ENCODE measurements around the gene FCGR1A.
"Not testable (repeated sequence)": the region's sequence is repeated elsewhere in the genome, so short reads cannot be mapped to it uniquely, and the experiment has no call there.

FCGR1A gene

GRCh38 chr1:149782600-149782999 lies at the start of gene FCGR1A:
FCGR1A (plus strand) TSS chr1:149782694; CDS start chr1:149782744, 50 bp downstream.
- H4K20me1 ChIP-seq (ENCODE audit: insufficient read depth, low read length, poor library complexity, severe bottlenecking); H3K36me3 ChIP-seq (ENCODE audit: insufficient read depth, low read length); H3K9me3 ChIP-seq (ENCODE audit: insufficient read depth, low read depth, low read length); H3K27me3 ChIP-seq (ENCODE audit: insufficient read depth, low read length, poor library complexity, severe bottlenecking); H3K4me3 ChIP-seq (ENCODE audit: low read length, poor library complexity, severe bottlenecking); H3K9ac ChIP-seq (ENCODE audit: low read depth, low read length, poor library complexity, severe bottlenecking); H3F3A ChIP-seq (ENCODE audit: low read depth); H3K9me2 ChIP-seq (replicated peaks; ENCODE audit: low read depth, low read length); H3K4me1 ChIP-seq (ENCODE audit: insufficient read depth, low read length, poor library complexity, severe bottlenecking); H3K79me2 ChIP-seq (ENCODE audit: insufficient read depth, low read length); H3K4me2 ChIP-seq (ENCODE audit: low read depth, low read length, poor library complexity, severe bottlenecking); H2AFZ ChIP-seq (ENCODE audit: low read length): not testable (repeated sequence)

DNA sequence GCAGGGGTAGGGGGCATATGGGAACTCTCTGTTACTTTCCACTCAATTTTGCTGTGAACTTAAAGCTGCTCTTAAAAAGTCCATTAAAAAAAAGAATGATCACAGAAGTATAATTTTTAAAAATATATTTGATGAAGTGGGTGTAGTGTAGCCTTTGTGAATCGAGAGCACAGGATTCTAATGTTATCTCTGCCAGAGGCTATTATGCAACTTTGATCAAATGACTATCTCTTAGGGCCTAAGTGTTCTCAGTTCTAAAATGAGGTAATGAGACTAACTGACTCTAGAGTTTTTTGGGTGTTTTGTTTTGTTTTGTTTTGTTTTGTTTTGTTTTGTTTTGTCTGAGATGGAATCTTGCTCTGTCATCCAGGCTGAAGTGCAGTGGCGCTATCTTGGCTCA lies 49.7 kb upstream of the FCGR1A start:
- not testable (repeated sequence) for H3K27me3 ChIP-seq (ENCODE audit: insufficient read depth, low read length, poor library complexity, severe bottlenecking); H3K4me2 ChIP-seq (ENCODE audit: low read depth, low read length, poor library complexity, severe bottlenecking); H3K79me2 ChIP-seq (ENCODE audit: insufficient read depth, low read length); H2AFZ ChIP-seq (ENCODE audit: low read length); H3K9me2 ChIP-seq (replicated peaks; ENCODE audit: low read depth, low read length); H3K36me3 ChIP-seq (ENCODE audit: insufficient read depth, low read length); H3K4me3 ChIP-seq (ENCODE audit: low read length, poor library complexity, severe bottlenecking); H3K9me3 ChIP-seq (ENCODE audit: insufficient read depth, low read depth, low read length); H4K20me1 ChIP-seq (ENCODE audit: insufficient read depth, low read length, poor library complexity, severe bottlenecking); H3K4me1 ChIP-seq (ENCODE audit: insufficient read depth, low read length, poor library complexity, severe bottlenecking); H3K9ac ChIP-seq (ENCODE audit: low read depth, low read length, poor library complexity, severe bottlenecking); H3F3A ChIP-seq (ENCODE audit: low read depth)

GRCh38 chr1:149734692-149735091 lies 47.8 kb upstream of the FCGR1A start:
- not testable (repeated sequence) for H2AFZ ChIP-seq (ENCODE audit: low read length); H3K79me2 ChIP-seq (ENCODE audit: insufficient read depth, low read length); H4K20me1 ChIP-seq (ENCODE audit: insufficient read depth, low read length, poor library complexity, severe bottlenecking); H3K4me2 ChIP-seq (ENCODE audit: low read depth, low read length, poor library complexity, severe bottlenecking); H3K9ac ChIP-seq (ENCODE audit: low read depth, low read length, poor library complexity, severe bottlenecking); H3K27me3 ChIP-seq (ENCODE audit: insufficient read depth, low read length, poor library complexity, severe bottlenecking); H3K36me3 ChIP-seq (ENCODE audit: insufficient read depth, low read length); H3F3A ChIP-seq (ENCODE audit: low read depth); H3K4me3 ChIP-seq (ENCODE audit: low read length, poor library complexity, severe bottlenecking); H3K9me3 ChIP-seq (ENCODE audit: insufficient read depth, low read depth, low read length); H3K9me2 ChIP-seq (replicated peaks; ENCODE audit: low read depth, low read length); H3K4me1 ChIP-seq (ENCODE audit: insufficient read depth, low read length, poor library complexity, severe bottlenecking)

- not testable (repeated sequence) for H2AFZ ChIP-seq (ENCODE audit: low read length); H3K9me2 ChIP-seq (replicated peaks; ENCODE audit: low read depth, low read length); H3K4me1 ChIP-seq (ENCODE audit: insufficient read depth, low read length, poor library complexity, severe bottlenecking); H3K79me2 ChIP-seq (ENCODE audit: insufficient read depth, low read length); H4K20me1 ChIP-seq (ENCODE audit: insufficient read depth, low read length, poor library complexity, severe bottlenecking); H3F3A ChIP-seq (ENCODE audit: low read depth); H3K4me3 ChIP-seq (ENCODE audit: low read length, poor library complexity, severe bottlenecking); H3K9me3 ChIP-seq (ENCODE audit: insufficient read depth, low read depth, low read length); H3K36me3 ChIP-seq (ENCODE audit: insufficient read depth, low read length); H3K9ac ChIP-seq (ENCODE audit: low read depth, low read length, poor library complexity, severe bottlenecking); H3K27me3 ChIP-seq (ENCODE audit: insufficient read depth, low read length, poor library complexity, severe bottlenecking); H3K4me2 ChIP-seq (ENCODE audit: low read depth, low read length, poor library complexity, severe bottlenecking)
These were observed 42.3 kb upstream of the FCGR1A start for GRCh38 chr1:149740148-149740581.

DNA sequence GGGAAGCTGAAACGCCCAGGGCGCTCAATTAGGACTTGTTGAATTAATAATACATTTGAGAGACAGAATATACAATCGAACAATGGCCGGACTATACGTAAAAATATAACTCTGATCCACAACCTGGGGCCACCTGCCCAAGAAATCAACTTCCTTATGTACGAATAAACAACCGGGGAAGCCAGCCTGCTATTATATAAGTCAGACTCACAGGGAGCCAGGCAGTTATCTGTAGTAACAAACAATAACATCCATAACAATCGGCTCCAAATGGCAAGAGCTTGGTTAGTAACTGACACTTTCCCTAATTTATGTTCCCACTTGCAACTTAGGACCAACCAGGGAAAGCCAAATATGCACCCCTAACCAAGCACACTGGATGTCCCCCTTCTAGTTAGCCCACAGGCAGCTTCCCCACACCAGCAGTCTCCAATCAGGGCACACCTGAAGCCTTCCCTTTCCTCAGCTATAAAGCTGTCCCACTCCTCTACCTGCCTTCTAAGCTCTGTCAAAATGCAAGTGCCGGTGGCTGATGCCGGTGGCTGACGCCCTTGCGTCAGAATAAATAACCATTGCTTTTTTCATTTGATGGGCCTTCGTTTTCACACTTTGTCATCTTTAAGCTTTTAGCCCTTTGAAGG lies 41.8 kb upstream of the FCGR1A start:
- not testable (repeated sequence) for H3K9ac ChIP-seq (ENCODE audit: low read depth, low read length, poor library complexity, severe bottlenecking); H3K27me3 ChIP-seq (ENCODE audit: insufficient read depth, low read length, poor library complexity, severe bottlenecking); H2AFZ ChIP-seq (ENCODE audit: low read length); H3K4me2 ChIP-seq (ENCODE audit: low read depth, low read length, poor library complexity, severe bottlenecking); H3K9me2 ChIP-seq (replicated peaks; ENCODE audit: low read depth, low read length); H3K4me3 ChIP-seq (ENCODE audit: low read length, poor library complexity, severe bottlenecking); H3F3A ChIP-seq (ENCODE audit: low read depth); H4K20me1 ChIP-seq (ENCODE audit: insufficient read depth, low read length, poor library complexity, severe bottlenecking); H3K36me3 ChIP-seq (ENCODE audit: insufficient read depth, low read length); H3K4me1 ChIP-seq (ENCODE audit: insufficient read depth, low read length, poor library complexity, severe bottlenecking); H3K79me2 ChIP-seq (ENCODE audit: insufficient read depth, low read length); H3K9me3 ChIP-seq (ENCODE audit: insufficient read depth, low read depth, low read length)

- H2AFZ ChIP-seq (ENCODE audit: low read length); H3K79me2 ChIP-seq (ENCODE audit: insufficient read depth, low read length); H3K4me1 ChIP-seq (ENCODE audit: insufficient read depth, low read length, poor library complexity, severe bottlenecking); H3K27me3 ChIP-seq (ENCODE audit: insufficient read depth, low read length, poor library complexity, severe bottlenecking); H4K20me1 ChIP-seq (ENCODE audit: insufficient read depth, low read length, poor library complexity, severe bottlenecking); H3K4me2 ChIP-seq (ENCODE audit: low read depth, low read length, poor library complexity, severe bottlenecking); H3F3A ChIP-seq (ENCODE audit: low read depth); H3K9me2 ChIP-seq (replicated peaks; ENCODE audit: low read depth, low read length); H3K4me3 ChIP-seq (ENCODE audit: low read length, poor library complexity, severe bottlenecking); H3K9me3 ChIP-seq (ENCODE audit: insufficient read depth, low read depth, low read length); H3K36me3 ChIP-seq (ENCODE audit: insufficient read depth, low read length); H3K9ac ChIP-seq (ENCODE audit: low read depth, low read length, poor library complexity, severe bottlenecking): not testable (repeated sequence)
These were observed 40.6 kb upstream of the FCGR1A start for GRCh38 chr1:149741914-149742313.

- H2AFZ ChIP-seq (ENCODE audit: low read length); H3K9me2 ChIP-seq (replicated peaks; ENCODE audit: low read depth, low read length); H3K4me1 ChIP-seq (ENCODE audit: insufficient read depth, low read length, poor library complexity, severe bottlenecking); H3F3A ChIP-seq (ENCODE audit: low read depth); H3K36me3 ChIP-seq (ENCODE audit: insufficient read depth, low read length); H3K27me3 ChIP-seq (ENCODE audit: insufficient read depth, low read length, poor library complexity, severe bottlenecking); H4K20me1 ChIP-seq (ENCODE audit: insufficient read depth, low read length, poor library complexity, severe bottlenecking); H3K79me2 ChIP-seq (ENCODE audit: insufficient read depth, low read length); H3K4me2 ChIP-seq (ENCODE audit: low read depth, low read length, poor library complexity, severe bottlenecking); H3K9ac ChIP-seq (ENCODE audit: low read depth, low read length, poor library complexity, severe bottlenecking); H3K4me3 ChIP-seq (ENCODE audit: low read length, poor library complexity, severe bottlenecking); H3K9me3 ChIP-seq (ENCODE audit: insufficient read depth, low read depth, low read length): not testable (repeated sequence)
These were observed 35.8 kb upstream of the FCGR1A start for GRCh38 chr1:149746463-149747356.
